Left hindlimb (tissue), 1 donor: ENCODE results near the gene ICAM3.
"Not testable (repeated sequence)": the region's sequence is repeated elsewhere in the genome, so short reads cannot be mapped to it uniquely, and the experiment has no call there.

ENCODE experiments used
- DNase-seq: peaks from one replicate; pipeline ENCODE4 v3.0.0-alpha.2; 2018

ICAM3 gene

DNA sequence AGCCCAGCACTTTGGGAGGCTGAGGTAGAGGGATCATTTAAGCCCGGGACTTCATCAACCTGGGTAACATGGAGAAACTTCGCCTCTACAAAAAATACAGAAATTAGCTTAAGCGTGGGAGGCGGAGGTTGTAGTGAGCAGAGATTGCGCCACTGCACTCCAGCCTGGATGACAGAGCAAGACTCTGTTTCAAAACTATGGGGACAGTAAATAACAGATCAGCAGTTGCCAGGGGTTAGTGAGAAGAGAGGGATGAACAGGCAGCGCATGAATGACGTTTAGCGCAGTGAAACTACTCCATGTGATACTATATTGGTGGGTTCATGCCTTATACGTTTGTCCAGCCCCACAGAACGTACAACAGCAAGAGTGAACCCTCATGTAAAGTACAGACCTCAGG is 7.1 kb upstream of the ICAM3 start:
- no peak for DNase-seq

DNA sequence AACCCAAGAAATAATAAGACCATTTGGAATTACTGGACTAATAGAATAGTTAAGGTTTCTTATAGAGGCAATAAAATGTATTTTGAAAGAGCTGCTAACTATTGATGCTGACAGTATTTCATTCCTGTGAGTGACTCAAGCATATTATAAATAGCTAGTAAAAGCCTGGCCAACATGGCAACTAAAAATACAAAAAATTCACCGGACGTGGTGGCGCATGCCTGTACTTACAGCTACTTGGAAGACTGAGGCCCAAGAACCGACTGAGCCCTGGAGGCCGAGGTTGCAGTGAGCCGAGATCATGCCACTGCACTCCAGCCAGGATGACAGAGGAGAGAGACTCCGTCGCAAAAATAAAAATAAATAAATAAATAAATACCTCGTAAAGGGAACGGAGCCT is 5.4 kb upstream of the ICAM3 start:
- no peak for DNase-seq

DNA sequence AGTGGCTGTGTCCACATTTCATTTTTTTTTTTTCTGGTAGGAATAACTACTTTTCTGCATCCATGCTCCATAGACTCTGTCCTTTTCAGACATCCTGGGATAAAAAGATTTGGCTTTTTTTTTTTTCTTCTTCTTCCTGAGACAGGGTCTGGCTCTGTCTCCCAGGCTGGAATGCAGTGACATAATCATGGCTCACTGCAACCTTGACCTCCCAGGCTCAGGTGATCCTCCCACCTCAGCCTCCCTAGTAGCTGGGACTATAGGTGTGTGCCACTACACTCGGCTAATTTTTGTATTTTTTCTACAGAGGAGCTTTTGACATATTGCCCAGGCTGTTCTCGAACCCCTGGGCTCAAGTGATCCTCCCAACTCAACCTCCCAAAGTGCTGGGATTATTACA is 4.1 kb upstream of the ICAM3 start:
- DNase-seq, result no peak

DNA sequence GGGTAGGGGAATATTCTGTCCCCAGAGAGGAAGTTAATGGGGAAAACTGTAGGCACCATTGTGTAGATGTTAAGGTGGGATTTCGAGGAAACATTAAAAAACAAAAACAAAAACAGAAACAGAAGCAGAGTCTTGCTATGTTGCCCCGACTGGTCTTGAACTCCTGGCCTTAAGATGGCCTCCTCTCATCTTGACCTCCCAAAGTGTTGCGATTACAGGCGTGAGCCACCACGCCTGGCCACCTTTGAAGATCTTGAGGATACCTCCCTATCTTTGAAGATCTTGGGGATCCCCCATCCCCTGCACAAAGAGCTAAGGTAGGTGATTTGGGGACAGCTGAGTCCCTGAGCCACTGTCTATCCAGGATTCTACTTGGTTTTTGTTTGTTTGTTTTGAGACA is 553 bp upstream of the ICAM3 start:
- no peak for DNase-seq

DNA sequence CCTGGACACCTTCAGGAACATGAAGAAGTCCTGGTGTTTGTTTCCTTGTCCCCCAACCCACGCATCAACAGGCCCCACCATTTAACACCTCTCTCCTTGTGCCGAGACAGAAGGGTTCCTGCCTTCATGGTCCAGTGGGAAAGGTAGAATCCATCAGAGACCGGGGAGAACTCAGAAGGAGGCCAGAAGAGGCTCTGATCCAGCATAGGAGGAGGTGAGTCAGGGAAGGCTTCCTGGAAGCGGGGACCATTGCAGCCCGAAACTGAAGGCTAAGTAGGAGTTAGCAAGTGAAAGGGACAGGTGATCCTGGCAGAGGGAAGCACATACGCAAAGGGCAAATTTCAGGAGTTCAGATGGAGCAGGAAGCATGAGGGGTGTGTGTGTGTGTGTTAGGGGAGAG is 484 bp downstream of the ICAM3 start:
- no peak for DNase-seq

DNA sequence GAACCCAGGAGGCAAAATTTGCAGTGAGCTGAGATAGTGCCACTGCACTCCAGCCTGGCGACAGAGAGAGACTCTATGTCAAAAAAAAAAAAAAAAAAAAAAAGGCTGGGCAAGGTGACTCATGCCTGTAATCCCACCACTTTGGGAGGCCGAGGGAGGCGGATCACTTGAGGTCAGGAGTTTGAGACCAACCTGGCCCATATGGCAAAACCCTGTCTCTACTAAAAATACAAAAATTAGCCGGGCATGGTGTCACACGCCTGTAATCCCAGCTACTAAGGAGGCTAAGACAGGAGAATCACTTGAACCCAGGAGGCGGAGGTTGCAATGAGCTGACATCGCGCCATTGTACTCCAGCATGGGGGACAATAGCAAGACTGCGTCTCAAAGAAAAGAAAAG is 2.7 kb downstream of the ICAM3 start:
- DNase-seq, result not testable (repeated sequence)

DNA sequence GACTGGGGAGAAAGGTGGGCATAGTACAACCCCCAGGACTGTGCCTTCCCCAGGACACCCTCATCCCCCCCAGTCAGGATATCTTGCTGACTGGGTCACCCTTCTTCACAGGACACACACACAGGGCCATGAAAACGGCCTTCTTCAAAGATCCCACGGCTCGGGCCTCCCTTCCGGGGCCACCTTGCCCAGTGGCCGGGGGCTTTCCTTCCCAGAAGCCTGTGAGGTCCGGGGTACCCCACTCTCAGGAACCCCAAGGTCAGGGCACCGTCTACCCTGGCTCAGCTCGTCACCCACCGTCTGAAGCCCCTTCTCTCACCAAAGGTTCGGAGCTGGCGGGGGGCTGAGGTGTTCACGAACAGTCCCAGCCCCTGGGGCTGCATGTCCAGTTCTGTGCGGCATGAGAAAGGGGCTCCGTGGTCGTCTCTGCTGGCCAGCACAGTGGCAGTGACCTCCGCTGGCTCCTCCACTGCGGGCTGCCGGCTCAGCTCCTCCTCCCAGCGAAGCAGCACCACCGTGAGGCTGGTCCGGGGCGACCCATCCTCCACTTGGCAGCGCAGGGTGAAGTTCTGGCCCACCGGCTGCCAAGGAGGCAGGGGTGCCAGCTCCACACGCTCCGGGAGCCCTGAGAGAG is 4.0 kb downstream of the ICAM3 start:
- DNase-seq, result no peak

DNA sequence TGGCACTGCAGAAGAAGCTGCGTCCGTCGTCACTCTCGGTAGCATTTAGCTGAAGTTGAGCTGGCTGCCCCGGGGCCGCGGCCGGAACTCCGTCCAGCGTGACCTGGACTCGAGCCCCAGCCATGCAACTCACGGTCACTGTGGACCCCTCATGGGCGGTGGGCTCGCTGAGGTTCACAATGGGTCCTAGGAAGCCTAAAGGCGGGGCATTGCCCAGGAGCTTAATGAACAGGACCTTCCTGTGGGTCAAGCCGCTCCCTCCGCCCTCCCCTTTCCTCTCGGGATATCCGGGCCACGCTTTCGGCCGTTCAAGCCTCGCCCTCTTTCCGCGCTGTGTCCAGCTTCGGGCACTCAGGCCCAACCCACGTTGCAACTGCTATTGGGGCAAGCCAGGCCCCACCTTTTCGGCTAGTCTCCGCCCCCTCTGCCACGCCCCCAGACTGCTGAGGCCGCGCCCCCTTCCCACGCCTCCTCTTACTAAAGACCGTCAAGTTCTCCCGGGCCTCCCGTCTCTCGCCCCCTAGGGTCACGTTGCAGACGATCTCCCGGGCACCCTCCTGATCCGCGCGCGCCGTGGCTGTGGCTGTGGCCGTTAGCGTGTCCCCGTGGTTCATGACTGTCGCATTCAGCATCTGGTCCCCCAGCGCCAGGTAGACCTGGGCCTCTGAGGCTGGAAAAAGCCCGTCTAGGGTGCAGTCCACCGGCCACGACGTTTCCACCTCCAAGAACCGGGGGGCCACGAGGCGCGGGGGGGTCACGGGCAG is 4.7 kb downstream of the ICAM3 start:
- peak; percentile 94 for DNase-seq

DNA sequence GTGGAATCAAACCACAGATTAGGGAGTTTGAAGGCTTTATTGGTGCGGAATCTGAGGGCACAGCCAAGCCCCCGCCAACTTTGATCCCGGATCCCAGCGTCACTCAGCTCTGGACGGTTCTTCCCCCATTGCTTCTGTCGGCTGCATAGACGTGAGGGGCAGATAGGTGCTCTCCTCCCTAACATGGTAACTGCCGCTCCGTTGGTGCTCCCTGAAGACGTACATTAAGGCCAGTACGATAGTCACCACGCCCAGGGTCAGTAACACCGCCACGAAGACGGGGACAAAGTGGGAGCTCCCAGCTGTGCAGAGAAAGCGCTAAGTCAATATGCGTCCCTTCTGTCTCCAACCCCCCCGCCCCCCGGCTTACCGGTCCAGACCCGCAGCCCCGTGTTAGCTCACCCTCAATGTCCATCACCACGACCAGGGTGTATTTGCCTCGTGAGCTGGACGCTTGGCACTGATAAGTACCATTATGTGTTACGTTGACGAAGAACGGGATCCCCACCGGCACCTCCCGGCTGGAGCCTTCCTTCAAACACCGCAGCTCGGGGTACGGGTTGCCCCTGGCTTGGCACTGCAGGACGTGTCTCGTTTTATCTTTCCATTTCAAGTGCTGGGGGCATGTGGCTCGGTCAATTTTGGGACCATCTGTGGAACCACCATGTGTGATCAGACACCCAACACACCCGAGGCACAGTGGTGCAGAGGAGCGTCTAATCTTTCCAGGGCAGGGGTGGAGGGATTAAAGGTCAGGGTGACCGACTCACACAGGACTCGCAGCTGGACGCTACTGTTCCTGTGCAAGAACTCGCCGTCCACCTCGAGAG is 5.5 kb downstream of the ICAM3 start:
- no peak for DNase-seq

DNA sequence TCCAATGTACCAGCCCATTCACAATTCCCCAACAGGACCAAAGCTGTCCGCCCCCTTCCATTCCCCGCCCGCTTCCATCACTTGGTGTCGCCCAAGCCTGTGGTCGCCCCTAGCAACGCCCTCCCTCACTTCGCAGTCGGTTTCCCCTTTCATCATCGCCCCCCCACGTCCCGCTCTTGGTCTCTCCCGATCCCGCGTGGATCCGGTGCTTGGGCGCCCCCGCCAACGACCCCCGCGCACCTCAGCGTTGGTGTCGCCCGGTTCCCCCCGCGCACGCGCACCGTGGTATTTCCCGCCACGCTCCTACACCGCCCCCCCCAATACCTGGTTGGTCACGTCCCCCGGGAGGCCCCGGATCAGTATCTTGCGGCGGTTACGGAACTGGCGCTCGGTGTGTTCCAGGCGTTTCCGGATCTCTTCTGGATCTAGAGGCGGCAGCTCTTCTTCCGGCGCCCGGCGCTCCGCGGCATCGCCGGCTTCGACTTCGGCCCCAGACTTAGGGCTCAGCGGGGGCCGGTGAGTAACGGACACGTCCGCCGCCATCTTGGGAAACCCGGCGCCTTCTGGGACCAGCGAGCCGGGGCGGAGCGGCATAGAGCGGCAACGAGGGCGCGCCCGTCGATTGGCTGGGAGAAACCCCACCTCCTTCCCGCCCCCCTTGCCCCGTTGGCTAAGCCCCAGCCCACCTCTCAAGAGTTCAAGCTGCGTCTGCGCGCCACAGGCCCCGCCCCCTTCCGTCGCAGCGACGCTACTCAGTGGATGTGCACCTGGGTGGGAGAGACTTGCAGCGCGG is 6.3 kb downstream of the ICAM3 start, which contains the start of gene RAVER1:
TSS of gene RAVER1 (minus strand) at position 565 of the 793 bp plus-strand sequence. CDS start at position 543, 22 bp downstream.
- DNase-seq, result peak; percentile 98

DNA sequence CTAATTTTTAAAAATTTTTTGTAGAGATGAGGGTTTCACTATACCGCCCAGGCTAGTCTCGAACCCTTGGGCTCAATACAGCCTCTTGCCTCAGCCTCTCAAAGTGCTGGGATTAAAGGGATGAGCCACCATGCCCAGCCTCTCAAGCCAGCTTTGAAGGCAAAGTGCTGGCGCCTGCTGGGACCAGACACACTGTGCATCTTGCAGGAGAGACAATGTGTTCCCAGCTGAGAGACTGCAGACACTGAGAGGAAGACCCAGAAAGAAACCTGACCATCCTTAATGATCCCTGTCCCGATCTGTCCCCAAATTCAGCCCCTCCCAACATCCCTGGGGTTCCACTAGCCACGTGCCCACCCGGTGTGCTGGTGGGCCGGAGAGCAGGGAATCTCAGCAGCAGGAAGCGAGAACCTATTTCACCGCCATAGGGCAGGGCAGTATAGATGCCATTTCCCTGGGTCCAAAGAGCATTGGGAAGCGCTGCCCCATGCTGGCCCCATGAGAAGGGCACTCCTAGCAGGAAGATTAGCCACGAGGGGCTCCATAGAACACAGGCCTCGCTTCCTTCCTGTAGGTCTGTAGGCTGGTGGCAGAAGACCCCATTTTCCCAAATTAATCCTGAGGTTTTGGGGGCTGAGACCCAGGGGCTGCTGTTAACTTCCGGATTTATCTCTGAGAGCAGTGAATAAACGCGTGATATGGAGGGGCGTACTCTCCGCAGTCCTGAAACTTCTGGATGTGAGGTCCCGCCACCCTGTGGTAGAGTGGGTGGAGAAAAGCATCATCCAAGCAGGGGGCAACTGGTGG is 7.1 kb downstream of the ICAM3 start:
- DNase-seq, result no peak

DNA sequence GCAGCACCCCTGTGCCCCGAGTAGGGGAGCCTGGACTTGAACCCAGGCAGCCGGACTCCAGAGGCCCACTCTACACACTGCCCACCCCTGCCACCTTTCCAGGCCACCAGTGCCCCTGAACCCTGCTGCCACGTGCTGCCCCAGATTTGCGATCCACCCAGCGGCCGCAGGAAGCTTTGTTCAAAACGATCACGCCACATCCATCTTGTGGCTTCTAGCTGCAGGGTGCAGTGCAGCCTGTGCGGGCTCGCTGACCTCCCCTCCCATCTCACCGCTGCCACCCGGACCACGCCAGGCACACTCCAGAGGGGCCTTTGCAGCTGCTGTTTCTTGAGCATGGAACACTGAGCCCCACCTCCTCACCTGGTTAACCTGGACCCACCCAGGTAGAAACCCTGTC is 9.9 kb downstream of the ICAM3 start:
- DNase-seq, result no peak

DNA sequence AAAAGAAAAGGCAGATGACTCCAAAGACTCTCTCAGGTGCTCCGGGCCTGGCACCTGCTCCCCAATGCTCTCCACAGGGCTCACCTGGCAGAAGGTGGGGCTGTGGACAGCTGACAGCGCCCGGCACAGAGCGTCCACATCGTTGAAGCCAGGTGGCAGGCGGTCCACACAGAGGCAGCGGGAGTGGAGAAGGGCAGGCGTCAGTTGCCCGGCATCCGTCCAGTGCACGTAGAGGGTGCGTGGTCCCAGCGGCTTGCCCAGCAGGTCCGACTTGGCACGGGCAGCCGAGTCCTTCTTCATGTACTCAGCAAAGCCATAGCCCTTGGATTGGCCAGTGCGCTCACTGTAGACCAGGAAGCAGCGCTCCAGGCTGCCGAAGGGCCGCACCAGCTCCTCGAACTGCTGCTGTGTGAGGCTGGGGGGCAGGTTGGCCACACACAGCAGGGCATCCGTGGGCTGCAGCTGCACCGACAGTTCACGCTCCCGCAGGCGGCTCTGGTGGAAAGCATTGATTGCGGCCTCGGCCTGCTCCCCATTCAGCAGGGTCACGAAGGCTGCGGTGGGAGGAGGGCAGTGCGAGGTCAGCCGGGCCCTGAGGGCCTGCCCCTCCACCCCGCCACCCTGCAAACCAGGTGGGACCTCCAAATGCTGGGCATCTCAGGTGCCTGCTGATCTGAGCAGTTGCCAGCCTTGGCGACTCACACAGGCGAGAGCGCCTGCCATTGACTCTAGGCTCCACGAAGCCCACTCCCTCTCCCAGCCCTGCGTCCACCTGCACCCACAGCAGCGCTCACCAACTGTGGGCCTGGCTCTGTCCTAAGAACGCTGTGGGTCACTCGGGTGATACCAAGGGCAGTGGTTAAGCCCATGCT is 10.6 kb downstream of the ICAM3 start:
- no peak for DNase-seq

DNA sequence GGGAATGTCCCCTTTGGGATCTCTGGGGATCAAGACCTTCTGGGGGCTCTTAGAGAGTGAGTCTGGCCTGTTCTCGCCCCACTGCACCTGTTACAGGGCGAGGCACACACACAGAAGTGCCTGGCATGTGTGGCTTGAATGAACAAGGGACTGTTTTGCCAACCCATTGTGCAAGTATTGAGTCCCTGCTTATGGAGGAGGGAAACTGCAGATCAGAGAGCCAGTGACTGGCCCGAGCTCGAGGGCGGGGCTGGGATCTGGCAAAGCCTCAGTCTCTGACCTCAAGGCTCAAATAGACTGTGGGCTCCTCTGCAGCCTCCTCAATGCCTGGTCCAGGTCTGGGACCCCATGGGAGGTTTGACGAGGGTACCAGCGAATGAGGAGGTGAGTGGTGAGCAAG is 11.6 kb downstream of the ICAM3 start:
- no peak for DNase-seq

DNA sequence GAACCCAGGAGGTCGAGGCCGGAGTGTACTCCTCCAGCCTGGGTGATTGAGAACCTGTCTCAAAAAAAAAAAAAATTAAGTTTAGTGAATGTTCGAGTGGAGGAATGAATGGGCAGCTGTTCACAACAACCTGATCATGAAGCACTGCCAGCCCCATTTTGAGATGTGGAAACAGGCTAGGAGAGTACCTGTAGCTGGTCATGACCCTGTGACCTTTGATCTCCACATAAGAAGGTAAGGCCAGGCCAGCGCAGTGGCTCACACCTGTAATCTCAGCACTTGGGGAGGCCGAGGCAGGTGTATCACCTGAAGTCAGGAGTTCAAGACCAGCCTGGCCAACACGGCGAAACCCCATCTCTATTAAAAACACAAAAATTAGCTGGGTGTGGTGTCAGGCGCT is 13.7 kb downstream of the ICAM3 start:
- DNase-seq, result no peak

DNA sequence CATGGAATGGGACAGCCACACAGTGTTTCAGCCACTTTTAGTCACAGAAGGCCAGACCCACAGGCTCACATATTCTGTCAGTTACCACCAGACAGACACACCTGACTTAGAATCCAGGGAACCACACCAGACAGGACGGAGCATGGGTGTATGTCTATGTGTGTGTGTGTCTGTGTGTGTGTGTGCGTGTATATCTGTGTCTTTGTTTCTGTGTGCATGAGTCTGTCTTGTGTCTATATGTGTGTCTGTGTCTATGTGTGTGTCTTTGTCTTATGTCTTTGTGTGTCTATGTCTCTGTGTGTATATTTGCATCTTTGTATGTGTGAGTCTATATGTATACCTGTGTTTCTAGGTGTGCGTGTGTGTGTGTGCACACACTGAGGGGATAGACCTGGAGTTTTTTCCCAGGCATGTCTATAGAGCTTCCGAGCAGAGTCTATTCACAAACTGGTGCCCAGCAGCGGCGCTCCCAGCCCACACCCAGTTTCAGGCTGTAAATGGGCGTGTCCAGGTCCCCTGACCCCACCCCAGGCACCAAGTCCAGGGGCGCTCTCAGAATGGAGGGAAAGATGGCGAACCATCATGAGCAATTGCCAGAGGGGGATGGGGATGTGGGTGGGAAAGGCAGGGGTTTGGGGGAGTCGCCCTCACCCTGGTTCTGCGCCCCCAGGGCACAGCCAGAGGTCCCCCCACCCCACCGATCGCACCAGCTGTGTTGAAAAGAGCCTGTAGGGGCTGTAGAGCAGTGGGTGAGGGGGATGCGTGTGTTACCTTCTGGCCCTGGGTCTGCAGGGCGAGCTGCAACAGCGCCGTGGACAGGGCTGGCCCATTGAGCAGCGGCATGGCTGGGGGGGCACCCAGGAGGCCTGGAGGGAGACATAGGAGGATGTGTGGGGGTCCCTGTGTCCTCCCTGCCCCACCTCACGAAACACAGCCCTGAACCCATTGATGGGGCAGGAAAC is 17.3 kb downstream of the ICAM3 start:
- no peak for DNase-seq

DNA sequence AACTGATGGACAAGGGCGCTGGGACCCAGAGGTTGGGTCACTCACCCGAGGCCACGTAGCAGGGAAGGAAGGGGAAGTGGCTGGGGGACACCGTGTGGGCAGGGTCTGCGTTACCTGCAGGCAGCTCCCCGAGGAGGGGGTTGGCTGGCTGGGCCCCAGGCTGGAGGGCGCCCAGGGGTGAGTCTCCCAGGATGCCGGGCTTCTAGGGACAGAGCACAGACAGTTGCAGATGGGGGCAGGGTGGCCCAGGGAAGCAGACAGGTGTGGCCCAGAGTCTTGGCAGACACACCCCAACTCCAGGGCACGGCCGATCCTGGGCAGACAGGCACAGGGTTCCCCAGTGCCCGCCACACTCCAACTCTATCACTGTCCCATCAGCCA is 18.0 kb downstream of the ICAM3 start:
- no peak for DNase-seq

DNA sequence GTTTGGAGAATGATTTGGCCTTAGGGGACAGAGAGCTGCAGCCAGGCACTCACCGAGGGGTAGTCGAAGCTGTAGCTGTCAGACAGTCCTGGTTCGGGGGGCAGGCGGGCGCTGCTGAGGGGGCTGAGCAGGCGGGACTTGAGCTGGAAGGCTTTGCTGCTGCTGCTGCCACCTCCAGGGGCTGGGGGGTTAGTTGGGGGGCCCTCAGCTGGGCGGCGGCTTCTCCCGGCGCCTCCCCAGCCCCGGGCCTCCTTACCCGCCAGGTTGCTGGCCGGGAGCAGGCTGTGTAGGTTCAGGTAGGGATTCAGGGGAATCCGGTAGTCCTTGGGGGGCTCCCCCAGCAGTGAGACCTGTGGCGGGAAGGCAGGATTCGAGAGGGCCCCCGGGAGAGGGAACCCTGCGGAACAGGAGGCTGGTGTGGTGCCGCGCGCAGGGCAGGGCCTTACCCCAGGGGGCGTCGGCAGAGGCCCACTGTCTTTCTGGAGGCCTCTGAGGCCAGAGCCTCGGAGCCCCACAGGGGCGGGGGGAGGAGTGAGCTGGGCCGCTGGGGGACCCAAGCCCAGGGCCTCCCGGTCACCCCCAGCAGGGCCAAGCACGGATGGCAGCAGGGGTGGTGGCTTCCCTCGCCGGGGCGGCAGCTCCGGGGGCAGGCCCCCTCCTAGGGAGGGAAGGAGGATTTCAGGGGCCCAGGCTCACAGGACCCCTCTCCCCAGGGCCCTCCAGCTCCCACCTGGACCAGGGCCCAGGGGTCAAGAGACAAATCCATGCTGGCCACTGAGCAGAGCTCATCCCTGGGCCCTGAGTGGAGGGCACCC is 18.6 kb downstream of the ICAM3 start:
- DNase-seq, result no peak
